SK-N-SH (cell line): ENCODE measurements around the gene DDX52. TPM values are rescaled to one million over a fixed set of nuclear protein-coding genes. Genes with fewer than 3 reads are reported as not detected.
A peak's percentile ranks its signal among the peaks of the same experiment; 100 is the strongest.

ENCODE experiments used
- CTCF ChIA-PET: fragments of 300-600, 350-600 bp; formaldehyde crosslinking; extraction: SDS; loops from one replicate; lab custom pipeline; 2021; lab: Yijun Ruan, JAX
- POLR2A ChIA-PET: fragments of 350-600 bp; sonication (Branson Sonifier 250); formaldehyde crosslinking; extraction: SDS; loops from one replicate; lab custom pipeline; 2020; ENCODE audit warnings: antibody characterized with exemption, inconsistent platforms; lab: Yijun Ruan, JAX
- DNase-seq: peaks from one replicate; pipeline ENCODE4 v3.0.0; 2012
- H2AFZ ChIP-seq: fragments of 200-600 bp; sonication (generic); 2 replicates; pipeline ENCODE4 v1.8.1; 2016; ENCODE audit warnings: antibody characterized with exemption, mild to moderate bottlenecking, low read depth
- H3F3A ChIP-seq: fragments of 200-600 bp; sonication (generic); replicated peaks from 2 replicates; pipeline ENCODE3; 2016; ENCODE audit warnings: antibody characterized with exemption, mild to moderate bottlenecking; ENCODE audit not compliant: insufficient read depth
- H3K27ac ChIP-seq, 2 experiments: fragments of 200-500 bp in 1 of 2; fragments of 200-600 bp in 1 of 2; sonication (Bioruptor generic) in 1 of 2; sonication (generic), shearing (Covaris generic) in 1 of 2; 2 replicates each; pipeline versions ENCODE4 v1.5.1 to v1.6.1; 2014 to 2016; ENCODE audit warnings: low read depth in 2 of 2, inconsistent platforms in 1 of 2, low read length in 1 of 2, mild to moderate bottlenecking in 1 of 2, mixed read lengths in 1 of 2
- H3K27me3 ChIP-seq: fragments of 200-600 bp; sonication (generic), shearing (Covaris generic); 2 replicates; pipeline ENCODE4 v1.6.1; 2016; ENCODE audit warnings: mixed run types; ENCODE audit not compliant: insufficient read depth
- H3K36me3 ChIP-seq, 2 experiments: fragments of 200-500 bp in 1 of 2; fragments of 200-600 bp in 1 of 2; sonication (Bioruptor generic) in 1 of 2; sonication (generic) in 1 of 2; replicated peaks in 1 of 2; 2 replicates each; pipeline versions ENCODE3 to v1.5.1; 2014 to 2016; ENCODE audit warnings: low read length in 1 of 2, mild to moderate bottlenecking in 1 of 2; ENCODE audit not compliant: insufficient read depth in 2 of 2, control insufficient read depth in 1 of 2
- H3K4me1 ChIP-seq, 2 experiments: fragments of 200-500 bp in 1 of 2; fragments of 200-600 bp in 1 of 2; sonication (Bioruptor generic) in 1 of 2; sonication (generic), shearing (Covaris generic) in 1 of 2; 2 replicates each; pipeline versions ENCODE4 v1.5.1 to v1.6.1; 2014 to 2016; ENCODE audit warnings: low read depth in 1 of 2, low read length in 1 of 2, mixed run types in 1 of 2; ENCODE audit not compliant: insufficient read depth in 2 of 2, control insufficient read depth in 1 of 2
- H3K4me2 ChIP-seq: fragments of 200-600 bp; sonication (generic), shearing (Covaris generic); 2 replicates; pipeline ENCODE4 v1.6.1; 2017; ENCODE audit warnings: mixed run types
- H3K4me3 ChIP-seq, 2 experiments: fragments of 200-500 bp in 1 of 2; fragments of 200-600 bp in 1 of 2; sonication (Bioruptor generic) in 1 of 2; sonication (generic), shearing (Covaris generic) in 1 of 2; 2 replicates each; pipeline versions ENCODE4 v1.5.1 to v1.8.1; 2014 to 2016; ENCODE audit warnings: low read depth in 2 of 2, inconsistent platforms in 1 of 2, low read length in 1 of 2, mild to moderate bottlenecking in 1 of 2, mixed read lengths in 1 of 2, moderate library complexity in 1 of 2
- H3K79me2 ChIP-seq: fragments of 200-600 bp; sonication (generic); 2 replicates; pipeline ENCODE4 v1.8.1; 2017; ENCODE audit warnings: mild to moderate bottlenecking; ENCODE audit not compliant: insufficient read depth
- H3K9ac ChIP-seq: fragments of 200-600 bp; sonication (generic); 2 replicates; pipeline ENCODE4 v1.6.1; 2017; ENCODE audit warnings: mixed run types
- H3K9me2 ChIP-seq: fragments of 200-600 bp; sonication (generic); 2 replicates; pipeline ENCODE4 v1.6.1; 2017; ENCODE audit warnings: mixed run types
- H3K9me3 ChIP-seq: fragments of 200-600 bp; sonication (generic); 2 replicates; pipeline ENCODE4 v1.6.1; 2017; ENCODE audit warnings: mixed run types, mild to moderate bottlenecking, moderate library complexity
- H4K20me1 ChIP-seq: fragments of 200-600 bp; sonication (generic); 2 replicates; pipeline ENCODE4 v1.6.1; 2017; ENCODE audit warnings: mild to moderate bottlenecking, mixed run types; ENCODE audit not compliant: insufficient read depth
- ELF1 ChIP-seq: IDR thresholded peaks from 2 replicates; pipeline ENCODE4 v1.4.0; 2012
- GATA2 ChIP-seq: sonication (generic); formaldehyde crosslinking; IDR thresholded peaks from 2 replicates; pipeline ENCODE4 v1.5.0; 2020; ENCODE audit warnings: mild to moderate bottlenecking, missing genetic modification reagents
- JUND ChIP-seq: IDR thresholded peaks from 2 replicates; pipeline ENCODE4 v1.4.0; 2012
- MAX ChIP-seq: IDR thresholded peaks from 2 replicates; pipeline ENCODE4 v1.4.0; 2012; ENCODE audit warnings: low read depth
- MEF2A ChIP-seq: IDR thresholded peaks from 2 replicates; pipeline ENCODE4 v1.4.0; 2012; ENCODE audit warnings: low read depth, borderline replicate concordance
- MXI1 ChIP-seq: IDR thresholded peaks from 2 replicates; pipeline ENCODE4 v1.6.1; 2012; ENCODE audit warnings: mild to moderate bottlenecking, low read depth, low read length, improper control_type of control experiment
- NFIC ChIP-seq: IDR thresholded peaks from 2 replicates; pipeline ENCODE4 v1.4.0; 2012; ENCODE audit warnings: borderline replicate concordance
- NRF1 ChIP-seq: IDR thresholded peaks from 2 replicates; pipeline ENCODE4 v1.6.1; 2012; ENCODE audit warnings: low read depth, mild to moderate bottlenecking, low read length
- PBX3 ChIP-seq: IDR thresholded peaks from 2 replicates; pipeline ENCODE4; 2012
- POLR2AphosphoS5 ChIP-seq: IDR thresholded peaks from 2 replicates; pipeline ENCODE4 v1.6.1; 2012; ENCODE audit warnings: low read depth, low read length
- RCOR1 ChIP-seq: fragments of 150-350 bp; IDR thresholded peaks from 2 replicates; pipeline ENCODE4 v1.6.1; 2017; ENCODE audit warnings: antibody characterized with exemption, low read length
- RFX5 ChIP-seq: IDR thresholded peaks from 2 replicates; pipeline ENCODE4 v1.6.1; 2012; ENCODE audit warnings: mild to moderate bottlenecking, improper control_type of control experiment, low read length
- SIN3A ChIP-seq: IDR thresholded peaks from 2 replicates; pipeline ENCODE4 v1.6.1; 2012; ENCODE audit warnings: low read depth, mild to moderate bottlenecking, low read length, moderate library complexity, borderline replicate concordance
- TAF1 ChIP-seq: IDR thresholded peaks from 2 replicates; pipeline ENCODE4 v1.6.1; 2012; ENCODE audit warnings: low read depth, mild to moderate bottlenecking, low read length, moderate library complexity, borderline replicate concordance
- YY1 ChIP-seq: IDR thresholded peaks from 2 replicates; pipeline ENCODE4 v1.4.0; 2012; ENCODE audit warnings: low read depth, mild to moderate bottlenecking
- WGBS: methylation state at CpG from one replicate; pipeline ENCODE4 v1.1.6; 2017; ENCODE audit warnings: low lambda C conversion rate; 5-methylcytosine and 5-hydroxymethylcytosine counted together
- polyA plus RNA-seq, 3 experiments: library from polyadenylated mRNA; depleted of rRNA; stranded (reverse); fragments of >200 nt; gene quantifications; 2 replicates each; pipeline ENCODE4 v1.2.3, GENCODE V29; 2012

Gene DDX52
- polyA plus RNA-seq (2012; rRNA removed): 7.3 and 9.5 TPM in 2 replicates
- polyA plus RNA-seq (2012; cell fraction: cytosol; rRNA removed): 7.8 and 9.5 TPM in 2 replicates
- polyA plus RNA-seq (2012; cell fraction: nucleus; rRNA removed): 8.8 and 20.1 TPM in 2 replicates

- ChIA-PET POLR2A (interaction anchor here (1.9 kb wide), 1 partner anchor 34 kb away, joined by 6 read pairs; the partner anchor contains the start of gene SYNRG), CTCF (interaction anchor here (1.3 kb wide), 1 partner anchor 116 kb away, joined by 5 read pairs; no protein-coding TSS in a partner anchor)
- Histone ChIP-seq H3K27ac (peak within 1 kb of the TSS; percentile 75 to 81), H4K20me1 (no peaks in the 10 kb centered on the region), H3F3A (peaks cover under 1% of the 10 kb centered on the region), H3K9me2 (no peaks in the 10 kb centered on the region), H3K9me3 (no peaks in the 10 kb centered on the region), H3K79me2 (peaks cover 50% of the 10 kb centered on the region), H3K9ac (peak within 1 kb of the TSS; percentile 92), H3K36me3 (peaks cover 8 to 22% of the 10 kb centered on the region in 2 experiments), H3K4me2 (peak within 1 kb of the TSS; percentile 75), H3K27me3 (no peaks in the 10 kb centered on the region), H2AFZ (peak within 1 kb of the TSS; percentile 98), H3K4me1 (peaks cover 0 to 5% of the 10 kb centered on the region in 2 experiments; a peak in 3 of 4 replicates), H3K4me3 (peak within 1 kb of the TSS; percentile 77 to 80)
- peak; percentile 88 for DNase-seq
- TF ChIP-seq ELF1 (no peak), PBX3 (0 out of 2 replicates have a peak, but pooled peaks have one; percentile 27), NRF1 (peak; percentile 69), YY1 (peak; percentile 90), TAF1 (peak; percentile 65), MXI1 (0 out of 2 replicates have a peak, but pooled peaks have one; percentile 17), POLR2AphosphoS5 (peak; percentile 91), GATA2 (CRISPR knock-in tag) (no peak), RFX5 (no peak)
- WGBS: under 1% methylated on average over 34 of the region's 43 CpGs
Observed at GRCh38 chr17:37643118-37643766, at the start of gene DDX52. Gene DDX52 (minus strand): TSS chr17:37643446. CDS start chr17:37643420, 26 bp downstream.

DNA sequence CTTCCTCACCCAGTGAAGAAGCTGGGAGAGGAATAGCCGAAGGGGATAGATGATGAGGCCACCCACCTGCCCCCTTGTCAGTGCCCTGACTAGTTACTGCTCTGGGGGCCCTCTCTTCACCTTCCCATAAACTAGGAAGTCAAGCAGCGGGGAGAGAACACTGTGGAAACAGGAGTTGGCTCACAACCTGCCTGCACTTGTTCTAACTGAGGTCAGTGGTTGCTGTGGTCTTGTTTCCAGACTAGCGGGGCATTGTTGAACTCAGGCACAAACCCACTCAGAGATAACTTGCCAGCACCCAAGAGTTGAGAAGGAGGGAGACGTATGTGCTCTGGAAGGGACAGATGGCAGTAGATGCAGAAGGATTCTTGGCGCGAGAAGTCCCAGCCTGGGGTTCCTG lies 48.6 kb upstream of the DDX52 start:
- no peaks in the 10 kb centered on the region for H3K79me2 ChIP-seq
- no peaks in the 10 kb centered on the region for H3F3A ChIP-seq
- DNase-seq: no peak
- TF ChIP-seq RCOR1: no peak
- TF ChIP-seq MEF2A: no peak
- TF ChIP-seq SIN3A: no peak
- no peak for TF ChIP-seq JUND
- no peak for TF ChIP-seq NFIC
- TF ChIP-seq MAX: no peak
- no peak for TF ChIP-seq GATA2 (CRISPR knock-in tag)
- H3K4me3 ChIP-seq: no peak overlapping the region
- no peak overlapping the region for H3K9ac ChIP-seq
- WGBS: 64% methylated on average over 6 of the region's 6 CpGs
- no peaks in the 10 kb centered on the region for H3K27me3 ChIP-seq
- no peak overlapping the region for H3K27ac ChIP-seq
- H3K4me1 ChIP-seq: no peaks in the 10 kb centered on the region
- H3K9me3 ChIP-seq: no peaks in the 10 kb centered on the region
- H3K4me2 ChIP-seq: no peak overlapping the region
- ChIA-PET POLR2A (no interaction called here), CTCF (no interaction called here)
- H3K36me3 ChIP-seq: no peaks in the 10 kb centered on the region
- no peaks in the 10 kb centered on the region for H4K20me1 ChIP-seq
- no peaks in the 10 kb centered on the region for H3K9me2 ChIP-seq
- H2AFZ ChIP-seq: no peak overlapping the region
